GM03348 (cell line): ENCODE results near the gene SLC6A3.
"Not testable (repeated sequence)": the region's sequence is repeated elsewhere in the genome, so short reads cannot be mapped to it uniquely, and the experiment has no call there.

Experiments used
- DNase-seq: peaks from one replicate; pipeline ENCODE4 v3.0.0; 2012; ENCODE audit warnings: low spot score

The SLC6A3 gene

DNA sequence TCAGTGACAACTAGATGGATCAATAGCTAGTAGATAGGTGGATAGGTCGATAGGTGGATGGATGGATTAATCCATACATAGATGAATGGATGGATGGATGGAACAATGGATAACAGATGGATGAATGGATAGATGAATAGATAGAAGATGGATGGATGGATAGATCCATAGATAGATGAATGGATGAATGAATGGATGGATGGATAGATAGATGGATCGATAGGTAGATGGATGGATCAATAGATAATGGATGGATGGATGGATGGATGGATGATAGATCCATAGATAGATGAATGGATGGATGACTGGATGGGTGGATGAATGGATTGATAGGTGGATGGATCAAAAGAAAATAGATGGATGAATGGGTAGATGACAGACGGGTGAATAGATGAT is 5.1 kb downstream of the SLC6A3 start:
- no peak for DNase-seq

DNA sequence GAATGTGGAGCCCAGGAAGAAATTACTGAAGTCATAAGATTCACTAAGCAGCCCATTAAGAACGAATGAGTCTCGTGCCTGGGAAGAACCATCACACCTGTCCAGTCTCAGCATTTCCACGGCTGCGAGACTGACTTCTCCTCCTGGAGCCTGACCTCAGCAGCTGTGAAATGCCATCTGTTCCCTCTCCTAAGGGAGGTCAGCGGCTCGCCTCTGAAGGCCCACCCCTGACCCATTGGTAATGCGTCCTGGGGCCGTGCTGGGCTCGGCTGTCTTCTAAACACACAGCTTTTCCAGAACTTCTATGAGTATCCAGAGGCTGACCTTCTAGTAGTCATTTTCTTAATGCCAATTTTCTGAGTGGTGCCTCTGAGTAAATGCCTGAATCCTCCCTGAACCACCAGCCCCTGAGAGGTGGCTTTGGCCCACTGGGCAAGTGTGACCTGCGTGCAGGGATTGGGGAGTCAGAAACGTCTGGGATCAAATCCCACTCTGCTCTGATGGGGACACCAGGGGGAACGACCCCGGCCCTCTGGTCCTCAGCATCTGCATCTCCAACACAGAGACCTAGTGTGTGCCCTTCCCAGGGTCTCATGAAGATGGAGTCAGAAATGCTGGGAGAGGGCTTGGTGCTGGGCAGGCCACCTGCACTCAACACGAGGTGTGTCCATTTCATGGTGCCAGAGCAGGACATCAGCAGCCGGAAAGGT is 5.7 kb downstream of the SLC6A3 start:
- DNase-seq: no peak

DNA sequence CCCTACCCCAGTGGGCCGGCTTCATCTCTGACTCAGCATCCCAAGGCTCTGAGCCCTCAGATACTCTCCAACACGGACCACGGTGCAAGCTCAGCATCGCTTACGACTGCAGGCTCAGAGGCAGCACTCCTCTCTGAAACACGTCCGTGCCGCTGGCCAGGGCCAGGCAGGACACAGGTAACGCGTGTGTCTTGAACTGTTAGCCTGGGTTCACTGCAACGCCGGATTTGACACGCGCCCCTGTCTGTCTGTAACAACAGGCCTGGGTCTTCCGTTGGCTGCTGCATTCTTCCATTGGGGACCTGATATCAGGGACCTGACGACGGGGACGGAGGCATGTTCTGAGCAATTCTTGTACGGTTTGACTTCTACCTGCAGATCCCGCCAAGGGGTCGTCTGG is 6.4 kb downstream of the SLC6A3 start:
- DNase-seq: no peak

DNA sequence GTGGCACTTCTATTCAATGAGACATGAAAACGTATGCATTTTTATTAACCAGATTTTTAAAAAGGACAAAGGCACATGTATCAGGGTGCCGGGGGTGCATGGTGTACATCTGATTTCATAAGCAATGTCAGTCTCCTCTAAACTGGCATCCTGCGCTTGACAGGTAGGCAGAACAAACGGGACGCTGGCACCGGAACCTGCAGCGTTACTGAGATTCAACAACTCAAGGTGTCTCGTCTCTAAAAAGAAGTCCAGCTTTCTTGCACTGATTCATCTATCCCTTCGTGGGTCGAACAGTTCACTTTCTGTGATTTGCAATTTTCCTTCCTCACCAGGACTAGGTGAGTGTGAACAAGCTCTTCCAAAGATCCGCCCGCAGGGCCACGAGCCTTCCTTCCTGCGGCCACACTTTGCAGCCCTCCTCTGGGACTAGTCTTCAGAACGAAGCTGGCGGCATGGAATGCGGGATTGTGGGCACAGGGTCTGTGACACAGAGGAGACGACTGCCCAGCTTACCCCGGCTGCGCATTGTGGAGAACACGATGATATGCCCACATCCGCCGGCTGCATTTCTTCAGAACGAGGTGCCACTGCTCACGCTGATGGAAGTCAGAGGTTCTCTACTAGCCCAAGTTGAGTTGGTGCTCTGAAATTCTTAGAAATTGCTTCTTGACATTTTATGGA is 7.2 kb downstream of the SLC6A3 start:
- no peak for DNase-seq

DNA sequence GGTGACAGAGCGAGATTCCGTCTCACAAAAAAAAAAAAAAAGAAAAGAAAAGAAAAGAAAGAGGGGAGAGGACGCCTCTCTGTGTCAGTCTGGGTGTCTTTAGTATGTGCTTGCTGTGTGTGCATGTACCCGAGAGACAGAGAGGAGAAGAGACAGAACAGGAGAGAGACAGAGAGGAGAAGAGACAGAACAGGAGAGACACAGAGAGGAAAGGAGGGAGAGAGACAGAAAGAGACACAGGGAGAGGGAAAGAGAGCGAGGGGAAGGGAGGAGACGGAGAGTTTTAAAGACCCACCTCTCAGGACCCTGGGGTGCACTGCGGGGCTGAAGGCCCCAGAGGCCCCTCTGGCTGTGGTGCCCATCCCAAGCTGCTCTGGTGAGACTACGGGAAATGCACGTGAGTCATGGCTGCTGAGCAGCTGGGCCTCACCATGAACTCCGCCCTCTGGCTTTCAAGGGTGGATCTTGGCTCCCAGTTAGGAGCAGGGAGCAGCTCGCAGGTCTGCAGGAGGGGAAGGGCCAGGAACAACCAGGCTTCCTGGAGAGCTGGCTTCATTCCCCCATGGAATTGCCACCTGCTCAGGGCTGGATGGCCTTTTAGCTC is 7.9 kb downstream of the SLC6A3 start:
- peak; percentile 71 for DNase-seq

DNA sequence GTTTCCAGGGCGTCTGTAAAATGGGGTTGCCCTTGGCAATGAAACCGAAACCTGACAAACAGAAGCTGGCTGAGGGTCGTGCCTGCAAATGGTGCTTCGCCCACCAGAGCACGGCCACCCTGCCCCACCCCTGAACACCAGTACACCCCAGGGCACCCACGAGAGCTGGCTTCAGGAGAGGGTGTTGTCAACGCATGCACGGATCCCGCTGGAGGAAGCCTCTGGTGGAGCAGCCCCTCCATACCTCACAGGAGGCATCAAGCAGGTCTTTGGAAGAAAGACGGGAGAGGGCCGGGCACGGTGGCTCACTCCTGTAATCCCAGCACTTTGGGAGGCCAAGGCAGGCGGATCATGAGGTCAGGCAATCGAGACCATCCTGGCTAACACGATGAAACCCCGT is 8.6 kb downstream of the SLC6A3 start:
- DNase-seq: no peak

DNA sequence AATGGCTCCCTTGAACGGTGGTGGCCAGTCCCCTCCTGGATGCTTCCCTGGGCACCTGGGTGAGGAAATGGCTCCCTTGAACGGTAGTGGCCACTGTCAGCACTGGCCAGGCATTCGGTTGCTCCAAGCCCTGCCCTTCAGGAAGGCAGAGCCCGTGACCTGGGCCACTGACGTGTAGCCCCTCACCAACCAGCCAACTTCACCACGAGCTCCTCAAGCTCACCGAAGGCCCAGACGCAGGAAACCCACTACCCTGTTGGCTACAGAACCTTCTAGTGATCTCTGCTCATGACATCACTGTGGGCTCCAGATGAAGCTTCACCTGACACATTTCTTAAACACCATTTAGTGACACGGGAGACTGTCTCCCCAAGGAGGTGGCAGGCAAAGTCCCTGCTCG is 9.2 kb downstream of the SLC6A3 start:
- DNase-seq: no peak

DNA sequence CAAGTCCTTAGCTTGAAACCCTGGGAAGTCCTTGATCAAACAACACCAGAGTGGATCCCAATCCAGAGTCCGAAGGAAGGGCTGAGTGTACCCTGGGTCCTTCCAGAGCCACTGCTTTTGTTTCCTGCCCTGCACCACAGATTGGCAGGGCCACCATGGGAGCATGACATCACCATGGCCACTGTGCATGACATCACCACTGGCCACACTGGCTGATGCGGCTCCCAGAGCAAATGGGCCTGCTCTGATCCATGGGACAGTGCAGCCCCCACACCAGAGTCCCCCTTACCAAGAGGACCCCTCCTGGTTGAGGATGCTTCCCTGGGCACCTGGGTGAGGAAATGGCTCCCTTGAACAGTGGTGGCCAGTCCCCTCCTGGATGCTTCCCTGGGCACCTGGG is 9.9 kb downstream of the SLC6A3 start:
- no peak for DNase-seq

DNA sequence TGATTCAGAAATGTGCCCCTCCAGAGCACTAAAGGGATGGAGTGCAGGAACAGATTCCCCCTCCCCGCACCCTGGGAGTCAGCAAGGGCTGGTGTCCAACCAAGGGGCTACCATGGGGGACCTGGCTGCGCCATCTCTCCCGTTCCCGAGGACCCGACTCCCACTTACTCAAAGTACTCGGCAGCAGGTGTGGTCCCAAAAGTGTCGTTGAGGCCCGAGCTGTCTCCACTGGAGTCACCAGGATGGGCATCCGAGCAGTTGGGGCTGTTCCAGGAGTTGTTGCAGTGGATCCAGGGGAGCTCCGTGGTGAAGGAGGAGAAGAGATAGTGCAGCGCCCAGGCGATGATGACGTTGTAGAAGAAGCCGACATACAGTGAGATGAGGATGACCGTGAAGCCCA is 12.9 kb downstream of the SLC6A3 start:
- DNase-seq: no peak

DNA sequence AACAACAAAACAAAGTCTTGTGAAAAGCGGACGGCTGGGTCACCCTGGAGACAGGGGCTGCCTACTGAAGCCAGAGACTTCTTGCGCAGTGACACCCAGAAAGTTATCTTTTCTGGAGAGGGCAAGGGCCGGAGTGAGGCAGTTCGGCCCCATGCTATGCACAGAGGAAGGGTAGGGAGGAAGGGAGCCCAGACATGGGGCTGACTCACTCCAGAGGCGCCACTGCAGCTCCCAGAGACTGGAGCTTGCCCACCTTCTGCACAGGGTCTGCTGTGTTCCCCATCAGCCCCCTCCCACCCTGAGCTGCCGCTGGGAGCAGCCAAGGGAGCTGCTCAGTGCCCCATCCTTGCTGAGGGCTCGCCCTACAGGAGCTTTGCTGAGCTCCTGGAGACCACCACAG is 13.3 kb downstream of the SLC6A3 start:
- no peak for DNase-seq

DNA sequence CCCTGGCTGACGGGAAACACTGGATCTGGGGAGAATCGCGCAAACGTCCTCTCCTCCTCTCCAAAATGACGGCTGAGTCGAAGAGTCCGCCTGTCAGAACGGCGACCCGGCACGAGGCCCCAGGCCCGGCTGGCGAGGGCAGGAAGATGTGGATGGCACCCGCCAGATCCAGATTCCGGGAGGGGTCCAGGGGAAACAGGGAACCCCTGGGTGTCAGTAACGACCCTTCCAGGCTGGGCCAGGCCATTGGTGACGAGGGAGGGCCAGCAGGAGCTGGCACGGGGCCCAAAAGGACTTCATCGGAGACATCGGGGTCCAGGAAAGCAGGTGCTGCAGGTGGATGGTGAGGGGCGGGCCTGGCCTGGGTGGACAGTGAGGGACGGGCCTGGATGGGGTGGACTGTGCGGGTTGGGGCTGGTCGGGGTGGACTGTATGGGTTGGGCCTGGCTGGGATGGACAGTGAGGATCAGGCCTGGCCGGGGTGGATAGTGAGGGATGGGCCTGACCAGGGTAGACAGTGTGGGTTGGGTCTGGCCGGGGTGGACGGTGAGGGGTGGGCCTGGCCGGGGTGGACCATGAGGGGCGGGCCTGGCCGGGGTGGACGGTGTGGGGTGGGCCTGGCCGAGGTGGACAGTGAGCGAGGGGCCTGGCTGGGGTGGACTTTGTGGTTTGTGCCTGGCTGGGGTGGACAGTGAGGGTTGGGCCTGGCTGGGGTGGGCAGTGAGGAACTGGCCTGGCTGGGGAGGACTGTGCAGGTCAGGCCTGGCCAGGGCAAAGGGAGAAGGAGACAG is 14.0 kb downstream of the SLC6A3 start:
- DNase-seq: no peak

DNA sequence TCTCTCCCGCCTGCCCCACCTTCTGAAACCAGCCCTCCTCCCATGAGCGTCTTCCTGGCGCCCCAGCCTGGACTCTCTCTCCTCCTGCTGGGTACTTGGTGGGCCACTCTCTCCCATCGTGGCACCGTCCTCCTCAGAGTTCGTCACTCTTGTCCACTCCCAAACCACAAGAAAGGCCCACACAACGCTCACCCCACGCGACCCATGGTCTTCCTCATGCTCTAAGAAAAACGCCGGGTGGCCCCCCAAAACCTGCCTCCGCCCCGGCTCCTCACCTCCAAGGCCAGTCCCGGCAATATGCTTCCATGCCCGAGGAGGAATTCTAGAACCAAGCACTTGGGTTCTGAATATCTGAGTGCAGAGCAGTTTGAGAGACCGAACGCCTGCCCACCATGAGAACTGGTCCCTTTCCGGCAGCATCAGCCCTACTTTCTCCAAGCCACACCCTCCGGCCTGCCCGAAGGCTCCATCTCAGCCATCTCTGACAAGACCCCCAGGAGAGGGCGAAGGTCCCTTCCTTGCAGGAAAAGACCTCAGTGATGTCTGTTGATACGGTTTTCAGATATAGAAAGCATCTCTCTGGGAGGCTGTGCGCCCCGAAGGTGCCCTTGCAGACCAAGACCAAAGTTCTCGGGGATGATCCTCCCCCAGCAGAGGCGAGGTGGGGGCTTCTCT is 15.0 kb downstream of the SLC6A3 start:
- DNase-seq: no peak

DNA sequence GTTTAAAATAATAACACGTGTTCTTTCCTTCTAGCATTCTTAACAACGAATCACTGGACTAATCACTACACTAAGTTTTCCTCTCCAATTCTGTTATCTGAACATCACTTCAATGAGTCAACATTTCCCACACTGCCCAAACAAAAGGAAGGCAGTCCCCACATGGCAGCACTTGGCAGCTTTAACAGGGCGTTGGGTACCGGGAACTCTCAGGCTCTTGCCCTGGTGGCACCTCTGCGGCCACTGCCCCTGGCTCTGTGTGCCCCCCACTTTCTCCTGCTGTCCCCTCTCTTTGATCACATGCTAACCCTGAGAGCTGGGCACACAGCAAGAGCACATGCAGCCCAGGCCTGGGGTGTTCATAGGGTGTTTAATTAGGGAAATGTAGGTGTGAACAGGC is 15.7 kb downstream of the SLC6A3 start:
- DNase-seq: no peak

DNA sequence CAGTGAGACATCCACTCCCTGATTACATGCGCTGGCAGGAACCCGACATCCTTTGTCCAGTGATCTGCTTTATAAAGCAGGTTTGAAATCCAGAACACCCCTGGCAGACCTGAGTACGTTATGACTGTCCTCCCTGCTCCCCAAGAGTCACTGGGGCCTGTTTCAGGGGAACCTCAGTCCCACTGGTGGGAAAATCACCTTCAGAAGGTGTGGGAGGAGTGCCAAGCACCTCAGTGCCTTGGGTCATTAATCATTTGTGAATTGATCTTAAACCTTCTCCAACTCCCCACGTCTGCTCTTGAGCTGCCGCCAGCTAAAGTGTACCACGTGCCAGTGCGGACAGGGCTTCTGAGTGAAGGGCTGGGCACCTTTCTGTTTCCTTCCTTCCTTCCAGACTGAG is 16.2 kb downstream of the SLC6A3 start:
- no peak for DNase-seq

DNA sequence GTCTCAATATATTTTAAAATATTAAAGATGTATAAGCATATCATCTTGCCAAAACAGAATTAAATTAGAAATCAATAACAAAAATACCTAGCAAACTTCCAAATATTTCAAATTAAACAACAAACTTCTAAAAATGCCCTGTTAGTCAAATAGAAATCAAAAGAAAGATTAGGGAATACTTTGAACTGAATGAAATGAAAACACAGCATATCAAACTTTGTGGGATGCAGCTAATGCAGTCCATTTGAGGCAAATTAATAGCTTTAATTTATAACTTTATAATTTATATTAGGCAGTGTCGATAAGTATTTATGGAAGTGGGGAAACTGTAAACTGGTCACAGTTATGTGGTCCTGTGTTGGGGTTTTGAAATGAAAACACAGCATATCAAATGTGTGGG is 17.1 kb downstream of the SLC6A3 start:
- no peak for DNase-seq

DNA sequence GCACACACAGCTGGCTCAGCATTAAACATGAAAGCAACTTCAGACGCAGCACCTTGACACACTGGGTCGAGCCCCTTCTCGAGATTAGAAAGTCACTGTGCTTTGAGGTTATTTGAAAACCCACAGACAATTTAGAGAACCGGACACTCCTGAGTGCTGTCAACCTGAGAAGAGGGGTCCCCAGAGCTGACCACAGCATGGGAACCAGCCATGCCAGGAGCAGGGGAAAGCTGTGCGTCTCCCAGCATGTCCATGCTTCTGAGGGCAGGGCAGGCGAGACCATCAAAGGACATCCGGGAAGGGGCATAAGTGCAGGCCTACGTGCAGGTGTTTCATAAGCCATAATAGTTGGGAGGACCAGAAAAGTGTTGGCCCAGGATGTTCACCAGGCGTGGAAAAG is 20.5 kb downstream of the SLC6A3 start:
- DNase-seq: no peak

DNA sequence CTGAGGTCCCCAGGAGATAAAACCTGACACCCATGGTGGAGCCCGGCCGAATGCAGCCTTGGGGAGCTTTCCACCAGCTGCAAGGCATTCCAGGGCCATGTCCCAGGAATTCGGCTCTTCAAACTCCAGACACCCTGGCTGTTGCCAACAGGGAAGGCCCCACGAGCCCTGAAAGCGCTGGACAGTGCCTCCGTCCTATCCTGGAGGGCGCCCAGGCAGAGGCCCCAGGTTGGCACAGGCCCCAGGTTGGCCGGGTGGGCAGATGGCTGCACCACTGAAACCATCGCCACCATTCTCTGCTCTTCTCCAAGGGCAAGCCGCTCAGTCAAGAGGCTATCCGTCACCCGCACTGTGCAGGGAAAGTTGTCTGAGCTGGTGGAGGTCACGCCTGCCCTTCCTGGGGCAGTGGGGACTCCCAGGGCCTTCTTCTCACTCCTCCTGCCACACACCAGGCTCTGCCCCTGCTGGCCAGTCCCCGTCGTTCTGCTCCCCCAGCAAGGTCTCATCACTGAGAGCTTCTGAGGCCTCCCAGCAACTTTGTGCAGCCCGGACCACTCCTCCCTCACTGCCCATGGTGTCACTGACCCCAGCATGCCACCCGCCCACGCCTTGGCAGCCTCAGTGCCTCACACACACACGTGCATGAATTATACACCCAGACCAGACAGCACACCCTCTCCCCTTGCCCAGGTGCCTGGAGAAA is 21.2 kb downstream of the SLC6A3 start:
- no peak for DNase-seq

DNA sequence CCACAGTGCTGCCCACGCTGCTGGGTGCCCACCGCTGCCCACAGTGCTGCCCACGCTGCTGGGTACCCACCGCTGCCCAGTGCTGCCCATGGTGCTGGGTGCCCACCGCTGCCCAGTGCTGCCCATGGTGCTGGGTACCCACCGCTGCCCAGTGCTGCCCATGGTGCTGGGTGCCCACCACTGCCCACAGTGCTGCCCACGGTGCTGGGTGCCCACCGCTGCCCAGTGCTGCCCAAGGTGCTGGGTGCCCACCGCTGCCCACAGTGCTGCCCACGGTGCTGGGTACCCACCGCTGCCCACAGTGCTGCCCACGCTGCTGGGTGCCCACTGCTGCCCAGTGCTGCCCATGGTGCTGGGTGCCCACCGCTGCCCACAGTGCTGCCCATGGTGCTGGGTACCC is 22.7 kb downstream of the SLC6A3 start:
- DNase-seq: not testable (repeated sequence)

DNA sequence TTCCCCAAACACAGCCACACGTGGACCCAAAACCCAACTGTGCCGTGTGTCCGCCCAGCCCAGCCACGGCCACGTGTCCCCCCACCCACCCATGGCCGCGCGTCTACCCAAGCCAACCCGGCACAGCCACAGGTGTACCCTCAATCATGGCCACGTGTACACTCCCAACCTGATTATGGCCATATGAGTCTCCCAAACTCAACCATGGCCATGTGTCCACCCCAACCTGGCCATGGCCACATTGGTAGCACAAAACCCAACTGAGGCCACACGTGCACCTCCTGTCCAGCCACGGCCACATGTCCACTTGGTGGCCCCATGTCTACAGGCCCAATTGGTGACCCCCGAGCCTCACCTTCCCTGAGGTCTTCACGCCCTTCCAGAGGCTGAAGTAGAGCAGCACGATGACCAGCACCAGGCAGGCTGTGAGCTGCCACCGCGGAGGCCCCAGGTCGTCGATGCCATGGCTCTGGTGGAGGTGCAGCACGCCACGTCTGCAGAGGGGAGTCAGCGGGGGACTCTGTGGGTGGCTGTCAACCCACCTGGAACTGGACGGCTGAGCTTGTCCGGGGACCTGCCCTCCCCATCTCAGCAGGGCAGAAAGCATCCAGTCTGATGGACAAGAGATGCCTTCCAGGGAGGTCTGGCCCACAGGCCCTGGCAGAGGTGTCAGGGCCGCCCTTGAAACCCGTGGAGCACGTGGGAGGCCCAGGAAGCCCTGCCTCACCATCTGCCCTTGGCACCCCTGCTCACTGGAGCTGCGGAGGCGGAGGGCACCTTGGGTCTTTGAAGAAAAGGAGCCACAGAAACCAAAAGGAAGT is 23.5 kb downstream of the SLC6A3 start:
- no peak for DNase-seq
